BJ (cell line): ENCODE measurements around the gene FAM200B. TPM values are rescaled to one million over a fixed set of nuclear protein-coding genes. Genes with fewer than 3 reads are reported as not detected.

ENCODE experiments used
- CTCF ChIA-PET: fragments of 350-600 bp; formaldehyde crosslinking; extraction: SDS; loops from one replicate; lab custom pipeline; 2021; ENCODE audit warnings: antibody characterized with exemption, inconsistent platforms; lab: Yijun Ruan, JAX
- POLR2A ChIA-PET: fragments of 300-600 bp; sonication (Branson Sonifier 250); formaldehyde crosslinking; extraction: SDS; loops from one replicate; lab custom pipeline; 2021; ENCODE audit warnings: antibody characterized with exemption; lab: Charles Lee
- DNase-seq: peaks from one replicate; pipeline ENCODE4 v3.0.0-alpha.2; 2011; ENCODE audit warnings: low read depth
- H3K27me3 ChIP-seq: 2 replicates; pipeline ENCODE4 v1.6.0; 2011; ENCODE audit warnings: low read length; ENCODE audit not compliant: control insufficient read depth, insufficient read depth
- H3K36me3 ChIP-seq: 2 replicates; pipeline ENCODE4 v1.5.1; 2011; ENCODE audit warnings: low read length; ENCODE audit not compliant: control insufficient read depth, insufficient read depth
- H3K4me3 ChIP-seq: 2 replicates; pipeline ENCODE4 v1.5.1; 2011; ENCODE audit warnings: low read depth, mild to moderate bottlenecking, control low read depth, low read length
- polyA plus RNA-seq: library from polyadenylated mRNA; depleted of rRNA; stranded (reverse); fragments of >200 nt; gene quantifications from 2 replicates; pipeline ENCODE4 v1.2.3, GENCODE V29; 2011
- TF ChIP-seq, protein P1 (sequence below): IDR thresholded peaks from 2 replicates; pipeline ENCODE4 v1.5.1; 2011; ENCODE audit warnings: low read depth, mild to moderate bottlenecking, control low read depth, inconsistent platforms, low read length, moderate library complexity; ENCODE audit not compliant: insufficient read depth

Gene FAM200B
- polyA plus RNA-seq, 1 experiment = 19.5 TPM

GRCh38 chr4:15657366-15657765, 24.3 kb upstream of the FAM200B start:
- ChIA-PET CTCF (interaction anchor here (0.6 kb wide), 1 partner anchor 10 kb away, joined by 4 read pairs; no protein-coding TSS in a partner anchor), POLR2A (interaction anchor here (0.6 kb wide), 2 partner anchors 22 to 75 kb away, joined by 4 to 17 read pairs; no protein-coding TSS in a partner anchor)
- Histone ChIP-seq H3K36me3 (no peaks in the 10 kb centered on the region), H3K4me3 (no peak overlapping the region), H3K27me3 (no peaks in the 10 kb centered on the region)
- no peak for DNase-seq
- TF ChIP-seq, protein P1, sequence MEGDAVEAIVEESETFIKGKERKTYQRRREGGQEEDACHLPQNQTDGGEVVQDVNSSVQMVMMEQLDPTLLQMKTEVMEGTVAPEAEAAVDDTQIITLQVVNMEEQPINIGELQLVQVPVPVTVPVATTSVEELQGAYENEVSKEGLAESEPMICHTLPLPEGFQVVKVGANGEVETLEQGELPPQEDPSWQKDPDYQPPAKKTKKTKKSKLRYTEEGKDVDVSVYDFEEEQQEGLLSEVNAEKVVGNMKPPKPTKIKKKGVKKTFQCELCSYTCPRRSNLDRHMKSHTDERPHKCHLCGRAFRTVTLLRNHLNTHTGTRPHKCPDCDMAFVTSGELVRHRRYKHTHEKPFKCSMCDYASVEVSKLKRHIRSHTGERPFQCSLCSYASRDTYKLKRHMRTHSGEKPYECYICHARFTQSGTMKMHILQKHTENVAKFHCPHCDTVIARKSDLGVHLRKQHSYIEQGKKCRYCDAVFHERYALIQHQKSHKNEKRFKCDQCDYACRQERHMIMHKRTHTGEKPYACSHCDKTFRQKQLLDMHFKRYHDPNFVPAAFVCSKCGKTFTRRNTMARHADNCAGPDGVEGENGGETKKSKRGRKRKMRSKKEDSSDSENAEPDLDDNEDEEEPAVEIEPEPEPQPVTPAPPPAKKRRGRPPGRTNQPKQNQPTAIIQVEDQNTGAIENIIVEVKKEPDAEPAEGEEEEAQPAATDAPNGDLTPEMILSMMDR = no peak

DNA sequence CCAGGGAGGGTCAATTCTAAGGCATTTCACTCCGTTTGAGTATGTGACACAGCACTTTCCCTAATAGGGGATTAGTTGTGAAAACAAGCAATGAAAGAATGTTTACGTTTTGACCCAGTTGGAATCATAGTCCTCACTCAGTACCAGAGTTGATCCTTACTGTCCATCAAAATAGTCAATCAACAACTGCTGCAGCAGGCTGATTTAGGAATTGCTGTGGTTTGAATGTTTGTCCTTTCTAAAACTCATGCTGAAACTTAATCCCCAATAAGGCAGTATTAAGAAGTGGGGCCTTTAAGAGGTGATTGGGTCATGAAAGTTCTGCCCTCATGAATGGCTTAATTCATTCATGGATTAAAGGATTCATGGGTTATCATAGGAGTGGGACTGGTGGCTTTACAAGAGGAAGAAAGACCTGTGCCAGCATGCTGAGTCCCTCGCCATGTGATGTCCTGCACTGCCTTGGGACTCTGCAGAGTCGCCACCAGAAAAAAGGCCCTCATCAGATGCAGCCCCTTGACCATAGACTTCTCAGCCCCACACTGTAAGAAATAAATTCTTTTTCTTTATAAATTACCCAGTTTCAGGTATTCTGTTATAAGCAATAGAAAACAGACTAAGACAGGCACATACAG, 23.4 kb upstream of the FAM200B start:
- TF ChIP-seq, protein P1 = no peak
- CTCF ChIA-PET = no interaction called here
- no peaks in the 10 kb centered on the region for H3K36me3 ChIP-seq
- no peak for DNase-seq
- H3K4me3 ChIP-seq = no peak overlapping the region
- no peaks in the 10 kb centered on the region for H3K27me3 ChIP-seq
- POLR2A ChIA-PET = no interaction called here

- ChIA-PET CTCF (no interaction called here), POLR2A (no interaction called here)
- DNase-seq = no peak
- H3K27me3 ChIP-seq = no peaks in the 10 kb centered on the region
- H3K36me3 ChIP-seq = no peaks in the 10 kb centered on the region
- H3K4me3 ChIP-seq = no peak overlapping the region
- TF ChIP-seq, protein P1 = no peak
Measured at GRCh38 chr4:15658781-15659180, 22.8 kb upstream of the FAM200B start.

DNA sequence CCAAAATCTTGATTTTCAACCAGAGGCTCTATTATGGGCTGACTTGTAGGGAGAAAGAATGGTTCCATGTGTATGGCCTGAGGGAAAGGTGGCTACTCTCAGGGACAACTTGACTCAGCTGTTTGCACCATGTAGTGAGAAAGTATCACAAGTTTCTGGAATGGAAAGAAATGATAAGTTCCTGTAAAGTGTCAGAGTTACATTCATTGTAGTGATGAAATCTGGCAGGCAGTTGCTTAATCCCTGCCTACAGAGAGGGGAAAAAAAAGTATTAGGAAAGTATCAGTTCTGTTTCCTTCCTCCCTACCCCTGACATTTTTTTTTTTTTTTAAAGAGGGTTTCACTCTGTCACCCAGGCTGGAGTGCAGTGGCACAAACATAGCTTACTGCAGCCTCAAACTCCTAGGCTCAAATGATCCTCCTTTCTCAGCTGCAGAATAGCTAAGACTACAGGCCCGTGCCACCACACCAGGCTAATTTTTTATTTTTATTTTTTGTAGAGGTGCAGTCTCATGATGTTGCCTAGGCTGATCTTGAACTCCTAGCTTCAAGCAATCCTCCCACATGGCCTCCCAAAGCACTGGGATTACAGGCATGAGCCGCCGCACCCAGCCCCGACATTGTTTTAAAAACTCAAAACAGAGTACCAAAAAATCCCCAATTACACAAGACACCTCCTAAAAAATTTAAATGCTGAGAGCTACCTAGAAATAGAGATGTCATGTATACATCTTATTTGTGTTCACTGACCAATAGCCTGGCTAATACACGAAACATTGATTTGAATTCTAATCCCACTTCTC, 21.7 kb upstream of the FAM200B start:
- Histone ChIP-seq H3K36me3 (no peaks in the 10 kb centered on the region), H3K4me3 (no peak overlapping the region), H3K27me3 (no peaks in the 10 kb centered on the region)
- CTCF ChIA-PET = no interaction called here
- TF ChIP-seq, protein P1 = no peak
- DNase-seq = no peak
- POLR2A ChIA-PET = no interaction called here

- no peaks in the 10 kb centered on the region for H3K27me3 ChIP-seq
- ChIA-PET POLR2A (no interaction called here), CTCF (no interaction called here)
- H3K36me3 ChIP-seq = no peaks in the 10 kb centered on the region
- TF ChIP-seq, protein P1 = no peak
- no peak overlapping the region for H3K4me3 ChIP-seq
- DNase-seq = no peak
Measured at GRCh38 chr4:15665753-15666365, 15.8 kb upstream of the FAM200B start.
